HEK293 (cell line): ENCODE results near the gene HPD.

Experiments used
- BCL11B ChIP-seq: fragments of 450-650 bp; formaldehyde crosslinking; IDR thresholded peaks from 2 replicates; pipeline ENCODE4 v1.5.1; 2016; ENCODE audit warnings: low read depth, missing biosample characterization, missing genetic modification characterization
- FEZF1 ChIP-seq: fragments of 450-650 bp; formaldehyde crosslinking; IDR thresholded peaks from 2 replicates; pipeline ENCODE4 v1.5.1; 2016; ENCODE audit warnings: missing biosample characterization, missing genetic modification characterization
- HOXA7 ChIP-seq: sonication (generic); formaldehyde crosslinking; IDR thresholded peaks from 2 replicates; pipeline ENCODE4 v1.8.1; 2022; ENCODE audit warnings: missing genetic modification reagents, borderline replicate concordance
- MEIS1 ChIP-seq: sonication (generic); formaldehyde crosslinking; IDR thresholded peaks from 2 replicates; pipeline ENCODE4 v1.8.1; 2022; ENCODE audit warnings: missing genetic modification reagents, mild to moderate bottlenecking, borderline replicate concordance
- MYNN ChIP-seq: fragments of 450-650 bp; formaldehyde crosslinking; IDR thresholded peaks from 2 replicates; pipeline ENCODE4 v1.5.1; 2016; ENCODE audit warnings: missing biosample characterization, missing genetic modification characterization, borderline replicate concordance
- SP7 ChIP-seq: fragments of 450-650 bp; formaldehyde crosslinking; IDR thresholded peaks from 2 replicates; pipeline ENCODE4 v1.5.1; 2016; ENCODE audit warnings: missing biosample characterization, missing genetic modification characterization
- ZBTB49 ChIP-seq: fragments of 450-650 bp; formaldehyde crosslinking; IDR thresholded peaks from 2 replicates; pipeline ENCODE4 v1.5.1; 2016; ENCODE audit warnings: missing biosample characterization, missing genetic modification characterization, low read depth
- ZBTB8A ChIP-seq: fragments of 450-650 bp; formaldehyde crosslinking; IDR thresholded peaks from 2 replicates; pipeline ENCODE4 v1.5.1; 2016; ENCODE audit warnings: missing biosample characterization, missing genetic modification characterization
- ZNF138 ChIP-seq: fragments of 450-650 bp; formaldehyde crosslinking; IDR thresholded peaks from 2 replicates; pipeline ENCODE4 v1.5.1; 2016; ENCODE audit warnings: missing biosample characterization, missing genetic modification characterization, borderline replicate concordance
- ZNF239 ChIP-seq: fragments of 450-650 bp; formaldehyde crosslinking; IDR thresholded peaks from 2 replicates; pipeline ENCODE4 v1.5.1; 2016; ENCODE audit warnings: missing biosample characterization, missing genetic modification characterization
- ZNF24 ChIP-seq: fragments of 450-650 bp; formaldehyde crosslinking; IDR thresholded peaks from 2 replicates; pipeline ENCODE4 v1.5.1; 2016; ENCODE audit warnings: missing biosample characterization, missing genetic modification characterization
- ZNF350 ChIP-seq: fragments of 450-650 bp; formaldehyde crosslinking; IDR thresholded peaks from 2 replicates; pipeline ENCODE4 v1.5.0; 2017; ENCODE audit warnings: missing biosample characterization, mild to moderate bottlenecking, missing genetic modification characterization
- ZNF707 ChIP-seq: fragments of 450-650 bp; formaldehyde crosslinking; IDR thresholded peaks from 2 replicates; pipeline ENCODE4 v1.5.1; 2016; ENCODE audit warnings: missing biosample characterization, missing genetic modification characterization
- ZSCAN23 ChIP-seq: fragments of 450-650 bp; formaldehyde crosslinking; IDR thresholded peaks from 2 replicates; pipeline ENCODE4 v1.5.1; 2016; ENCODE audit warnings: missing biosample characterization, missing genetic modification characterization
- ZSCAN30 ChIP-seq: fragments of 450-650 bp; IDR thresholded peaks from 2 replicates; pipeline ENCODE4 v1.5.1; 2018; ENCODE audit warnings: missing biosample characterization, mild to moderate bottlenecking, missing genetic modification characterization, moderate library complexity
- TF ChIP-seq, protein P1 (sequence below): fragments of 450-650 bp; formaldehyde crosslinking; conservative IDR thresholded peaks from 2 replicates; pipeline ENCODE4 v1.5.1; 2016; ENCODE audit warnings: low read depth, missing biosample characterization, missing genetic modification characterization
- TF ChIP-seq, protein P2 (sequence below): fragments of 450-650 bp; formaldehyde crosslinking; IDR thresholded peaks from 2 replicates; pipeline ENCODE4 v1.5.1; 2016; ENCODE audit warnings: missing biosample characterization, missing genetic modification characterization
- TF ChIP-seq, protein P3 (sequence below): fragments of 450-650 bp; formaldehyde crosslinking; IDR thresholded peaks from 2 replicates; pipeline ENCODE4 v1.5.1; 2016; ENCODE audit warnings: missing biosample characterization, missing genetic modification characterization, borderline replicate concordance

Gene HPD

DNA sequence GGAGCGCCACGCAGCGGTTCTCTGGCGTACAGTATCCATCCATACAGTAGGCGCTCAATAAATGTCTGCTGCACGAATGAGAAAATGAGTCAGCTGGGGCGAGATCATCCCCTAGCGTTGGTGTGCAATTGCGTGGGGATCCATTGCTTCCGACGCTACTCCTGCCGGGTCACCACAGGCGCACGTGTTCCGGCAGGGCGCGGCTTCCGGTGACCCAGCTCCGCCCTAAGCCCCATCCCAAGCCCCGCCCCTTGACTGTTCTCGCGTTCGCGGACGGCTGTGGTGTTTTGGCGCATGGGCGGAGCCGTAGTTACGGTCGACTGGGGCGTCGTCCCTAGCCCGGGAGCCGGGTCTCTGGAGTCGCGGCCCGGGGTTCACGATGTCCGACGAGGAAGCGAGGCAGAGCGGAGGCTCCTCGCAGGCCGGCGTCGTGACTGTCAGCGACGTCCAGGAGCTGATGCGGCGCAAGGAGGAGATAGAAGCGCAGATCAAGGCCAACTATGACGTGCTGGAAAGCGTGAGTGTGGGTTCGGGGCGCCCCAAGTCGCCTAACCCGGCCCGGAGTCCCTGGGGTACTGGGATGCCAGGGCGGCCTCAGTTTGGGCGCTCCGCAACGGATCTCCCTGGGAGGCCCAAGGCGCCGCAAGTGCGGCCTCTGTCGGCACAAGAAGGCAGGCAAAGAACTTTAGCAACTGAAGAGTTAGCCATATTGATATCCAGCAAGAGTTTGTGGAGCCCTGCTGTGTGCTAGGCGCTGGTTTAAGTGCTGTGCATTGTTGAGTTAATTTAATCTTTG lies 30.0 kb upstream of the HPD start, which contains the start of gene PSMD9 (continued):
- peak; percentile 98 for TF ChIP-seq ZBTB49 (tag by site-specific recombination)
- TF ChIP-seq BCL11B: no peak; the same call in 1 of the 2 replicates
- TF ChIP-seq MEIS1: no peak
- peak; percentile 97 for TF ChIP-seq ZBTB8A (tag by site-specific recombination)
- TF ChIP-seq ZNF239 (tag by site-specific recombination): no peak
- TF ChIP-seq, protein P1, sequence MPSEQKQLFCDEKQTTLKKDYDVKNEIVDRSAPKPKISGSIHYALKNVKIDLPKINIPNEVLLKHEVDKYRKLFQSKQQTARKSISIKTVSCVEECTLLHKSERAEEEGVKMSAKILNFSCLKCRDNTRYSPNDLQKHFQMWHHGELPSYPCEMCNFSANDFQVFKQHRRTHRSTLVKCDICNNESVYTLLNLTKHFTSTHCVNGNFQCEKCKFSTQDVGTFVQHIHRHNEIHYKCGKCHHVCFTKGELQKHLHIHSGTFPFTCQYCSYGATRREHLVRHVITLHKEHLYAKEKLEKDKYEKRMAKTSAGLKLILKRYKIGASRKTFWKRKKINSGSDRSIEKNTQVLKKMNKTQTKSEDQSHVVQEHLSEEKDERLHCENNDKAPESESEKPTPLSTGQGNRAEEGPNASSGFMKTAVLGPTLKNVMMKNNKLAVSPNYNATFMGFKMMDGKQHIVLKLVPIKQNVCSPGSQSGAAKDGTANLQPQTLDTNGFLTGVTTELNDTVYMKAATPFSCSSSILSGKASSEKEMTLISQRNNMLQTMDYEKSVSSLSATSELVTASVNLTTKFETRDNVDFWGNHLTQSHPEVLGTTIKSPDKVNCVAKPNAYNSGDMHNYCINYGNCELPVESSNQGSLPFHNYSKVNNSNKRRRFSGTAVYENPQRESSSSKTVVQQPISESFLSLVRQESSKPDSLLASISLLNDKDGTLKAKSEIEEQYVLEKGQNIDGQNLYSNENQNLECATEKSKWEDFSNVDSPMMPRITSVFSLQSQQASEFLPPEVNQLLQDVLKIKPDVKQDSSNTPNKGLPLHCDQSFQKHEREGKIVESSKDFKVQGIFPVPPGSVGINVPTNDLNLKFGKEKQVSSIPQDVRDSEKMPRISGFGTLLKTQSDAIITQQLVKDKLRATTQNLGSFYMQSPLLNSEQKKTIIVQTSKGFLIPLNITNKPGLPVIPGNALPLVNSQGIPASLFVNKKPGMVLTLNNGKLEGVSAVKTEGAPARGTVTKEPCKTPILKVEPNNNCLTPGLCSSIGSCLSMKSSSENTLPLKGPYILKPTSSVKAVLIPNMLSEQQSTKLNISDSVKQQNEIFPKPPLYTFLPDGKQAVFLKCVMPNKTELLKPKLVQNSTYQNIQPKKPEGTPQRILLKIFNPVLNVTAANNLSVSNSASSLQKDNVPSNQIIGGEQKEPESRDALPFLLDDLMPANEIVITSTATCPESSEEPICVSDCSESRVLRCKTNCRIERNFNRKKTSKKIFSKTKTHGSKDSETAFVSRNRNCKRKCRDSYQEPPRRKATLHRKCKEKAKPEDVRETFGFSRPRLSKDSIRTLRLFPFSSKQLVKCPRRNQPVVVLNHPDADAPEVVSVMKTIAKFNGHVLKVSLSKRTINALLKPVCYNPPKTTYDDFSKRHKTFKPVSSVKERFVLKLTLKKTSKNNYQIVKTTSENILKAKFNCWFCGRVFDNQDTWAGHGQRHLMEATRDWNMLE (tag by site-specific recombination): peak; percentile 100
- peak; percentile 49; the same call in 1 of the 2 replicates for TF ChIP-seq ZNF707 (tag by site-specific recombination)
- no peak for TF ChIP-seq ZNF350 (tag by site-specific recombination)
- peak; percentile 15; the same call in 1 of the 2 replicates for TF ChIP-seq MYNN (tag by site-specific recombination)
- no peak for TF ChIP-seq ZNF138 (tag by site-specific recombination)
- peak; percentile 76; the same call in 1 of the 2 replicates for TF ChIP-seq ZSCAN23 (tag by site-specific recombination)
- peak; percentile 90 for TF ChIP-seq SP7 (tag by site-specific recombination)
- TF ChIP-seq ZSCAN30: peak; percentile 99
- no peak for TF ChIP-seq FEZF1 (tag by site-specific recombination)
- TF ChIP-seq, protein P2, sequence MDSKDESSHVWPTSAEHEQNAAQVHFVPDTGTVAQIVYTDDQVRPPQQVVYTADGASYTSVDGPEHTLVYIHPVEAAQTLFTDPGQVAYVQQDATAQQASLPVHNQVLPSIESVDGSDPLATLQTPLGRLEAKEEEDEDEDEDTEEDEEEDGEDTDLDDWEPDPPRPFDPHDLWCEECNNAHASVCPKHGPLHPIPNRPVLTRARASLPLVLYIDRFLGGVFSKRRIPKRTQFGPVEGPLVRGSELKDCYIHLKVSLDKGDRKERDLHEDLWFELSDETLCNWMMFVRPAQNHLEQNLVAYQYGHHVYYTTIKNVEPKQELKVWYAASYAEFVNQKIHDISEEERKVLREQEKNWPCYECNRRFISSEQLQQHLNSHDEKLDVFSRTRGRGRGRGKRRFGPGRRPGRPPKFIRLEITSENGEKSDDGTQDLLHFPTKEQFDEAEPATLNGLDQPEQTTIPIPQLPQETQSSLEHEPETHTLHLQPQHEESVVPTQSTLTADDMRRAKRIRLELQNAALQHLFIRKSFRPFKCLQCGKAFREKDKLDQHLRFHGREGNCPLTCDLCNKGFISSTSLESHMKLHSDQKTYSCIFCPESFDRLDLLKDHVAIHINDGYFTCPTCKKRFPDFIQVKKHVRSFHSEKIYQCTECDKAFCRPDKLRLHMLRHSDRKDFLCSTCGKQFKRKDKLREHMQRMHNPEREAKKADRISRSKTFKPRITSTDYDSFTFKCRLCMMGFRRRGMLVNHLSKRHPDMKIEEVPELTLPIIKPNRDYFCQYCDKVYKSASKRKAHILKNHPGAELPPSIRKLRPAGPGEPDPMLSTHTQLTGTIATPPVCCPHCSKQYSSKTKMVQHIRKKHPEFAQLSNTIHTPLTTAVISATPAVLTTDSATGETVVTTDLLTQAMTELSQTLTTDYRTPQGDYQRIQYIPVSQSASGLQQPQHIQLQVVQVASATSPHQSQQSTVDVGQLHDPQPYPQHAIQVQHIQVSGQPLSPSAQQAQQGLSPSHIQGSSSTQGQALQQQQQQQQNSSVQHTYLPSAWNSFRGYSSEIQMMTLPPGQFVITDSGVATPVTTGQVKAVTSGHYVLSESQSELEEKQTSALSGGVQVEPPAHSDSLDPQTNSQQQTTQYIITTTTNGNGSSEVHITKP (tag by site-specific recombination): peak; percentile 81
- TF ChIP-seq, protein P3, sequence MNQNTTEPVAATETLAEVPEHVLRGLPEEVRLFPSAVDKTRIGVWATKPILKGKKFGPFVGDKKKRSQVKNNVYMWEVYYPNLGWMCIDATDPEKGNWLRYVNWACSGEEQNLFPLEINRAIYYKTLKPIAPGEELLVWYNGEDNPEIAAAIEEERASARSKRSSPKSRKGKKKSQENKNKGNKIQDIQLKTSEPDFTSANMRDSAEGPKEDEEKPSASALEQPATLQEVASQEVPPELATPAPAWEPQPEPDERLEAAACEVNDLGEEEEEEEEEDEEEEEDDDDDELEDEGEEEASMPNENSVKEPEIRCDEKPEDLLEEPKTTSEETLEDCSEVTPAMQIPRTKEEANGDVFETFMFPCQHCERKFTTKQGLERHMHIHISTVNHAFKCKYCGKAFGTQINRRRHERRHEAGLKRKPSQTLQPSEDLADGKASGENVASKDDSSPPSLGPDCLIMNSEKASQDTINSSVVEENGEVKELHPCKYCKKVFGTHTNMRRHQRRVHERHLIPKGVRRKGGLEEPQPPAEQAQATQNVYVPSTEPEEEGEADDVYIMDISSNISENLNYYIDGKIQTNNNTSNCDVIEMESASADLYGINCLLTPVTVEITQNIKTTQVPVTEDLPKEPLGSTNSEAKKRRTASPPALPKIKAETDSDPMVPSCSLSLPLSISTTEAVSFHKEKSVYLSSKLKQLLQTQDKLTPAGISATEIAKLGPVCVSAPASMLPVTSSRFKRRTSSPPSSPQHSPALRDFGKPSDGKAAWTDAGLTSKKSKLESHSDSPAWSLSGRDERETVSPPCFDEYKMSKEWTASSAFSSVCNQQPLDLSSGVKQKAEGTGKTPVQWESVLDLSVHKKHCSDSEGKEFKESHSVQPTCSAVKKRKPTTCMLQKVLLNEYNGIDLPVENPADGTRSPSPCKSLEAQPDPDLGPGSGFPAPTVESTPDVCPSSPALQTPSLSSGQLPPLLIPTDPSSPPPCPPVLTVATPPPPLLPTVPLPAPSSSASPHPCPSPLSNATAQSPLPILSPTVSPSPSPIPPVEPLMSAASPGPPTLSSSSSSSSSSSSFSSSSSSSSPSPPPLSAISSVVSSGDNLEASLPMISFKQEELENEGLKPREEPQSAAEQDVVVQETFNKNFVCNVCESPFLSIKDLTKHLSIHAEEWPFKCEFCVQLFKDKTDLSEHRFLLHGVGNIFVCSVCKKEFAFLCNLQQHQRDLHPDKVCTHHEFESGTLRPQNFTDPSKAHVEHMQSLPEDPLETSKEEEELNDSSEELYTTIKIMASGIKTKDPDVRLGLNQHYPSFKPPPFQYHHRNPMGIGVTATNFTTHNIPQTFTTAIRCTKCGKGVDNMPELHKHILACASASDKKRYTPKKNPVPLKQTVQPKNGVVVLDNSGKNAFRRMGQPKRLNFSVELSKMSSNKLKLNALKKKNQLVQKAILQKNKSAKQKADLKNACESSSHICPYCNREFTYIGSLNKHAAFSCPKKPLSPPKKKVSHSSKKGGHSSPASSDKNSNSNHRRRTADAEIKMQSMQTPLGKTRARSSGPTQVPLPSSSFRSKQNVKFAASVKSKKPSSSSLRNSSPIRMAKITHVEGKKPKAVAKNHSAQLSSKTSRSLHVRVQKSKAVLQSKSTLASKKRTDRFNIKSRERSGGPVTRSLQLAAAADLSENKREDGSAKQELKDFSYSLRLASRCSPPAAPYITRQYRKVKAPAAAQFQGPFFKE (tag by site-specific recombination): no peak
- TF ChIP-seq HOXA7 (CRISPR knock-in tag): no peak
- peak; percentile 98 for TF ChIP-seq ZNF24 (tag by site-specific recombination)
